Measurements from ENCODE around the gene SLAIN1.

The SLAIN1 gene

GRCh38 chr13:77715233-77715891 is 17.9 kb downstream of the SLAIN1 start:
- no peak for DNase-seq

GRCh38 chr13:77716692-77717091 is 19.2 kb downstream of the SLAIN1 start:
- no peak for DNase-seq

GRCh38 chr13:77717508-77717907 is 20.0 kb downstream of the SLAIN1 start:
- DNase-seq: no peak

GRCh38 chr13:77719128-77719527 is 21.6 kb downstream of the SLAIN1 start:
- no peak for DNase-seq

GRCh38 chr13:77720988-77721387 is 23.5 kb downstream of the SLAIN1 start:
- DNase-seq: no peak

GRCh38 chr13:77724092-77724491 is 26.6 kb downstream of the SLAIN1 start:
- no peak for DNase-seq

- DNase-seq: no peak
These were observed 27.6 kb downstream of the SLAIN1 start for GRCh38 chr13:77725071-77725470.

GRCh38 chr13:77728265-77729125 is 31.0 kb downstream of the SLAIN1 start:
- DNase-seq: peak; percentile 18

- DNase-seq: no peak
These were observed 32.2 kb downstream of the SLAIN1 start for GRCh38 chr13:77729502-77730221.

- DNase-seq: no peak
These were observed 33.1 kb downstream of the SLAIN1 start for GRCh38 chr13:77730572-77730971.

GRCh38 chr13:77732287-77732686 is 34.8 kb downstream of the SLAIN1 start:
- no peak for DNase-seq

- DNase-seq: no peak
These were observed 36.2 kb downstream of the SLAIN1 start for GRCh38 chr13:77733674-77734073.

- no peak for DNase-seq
These were observed 40.2 kb downstream of the SLAIN1 start for GRCh38 chr13:77737583-77738200.

GRCh38 chr13:77740097-77740735 is 42.7 kb downstream of the SLAIN1 start:
- DNase-seq: no peak

GRCh38 chr13:77740931-77741596 is 43.6 kb downstream of the SLAIN1 start:
- no peak for DNase-seq

- DNase-seq: no peak
These were observed 44.1 kb downstream of the SLAIN1 start for GRCh38 chr13:77741597-77741972.

GRCh38 chr13:77742801-77743200 is 45.3 kb downstream of the SLAIN1 start:
- DNase-seq: no peak

- no peak for DNase-seq
These were observed 48.3 kb downstream of the SLAIN1 start for GRCh38 chr13:77745784-77746183.

GRCh38 chr13:77749344-77749880 is 51.9 kb downstream of the SLAIN1 start:
- no peak for DNase-seq

- peak; percentile 48 for DNase-seq
These were observed 54.3 kb downstream of the SLAIN1 start for GRCh38 chr13:77751513-77752456.

Data from NCI-H146 (cell line).